H1 (cell line): ENCODE data around the gene ZSCAN22. TPM values are rescaled to one million over a fixed set of nuclear protein-coding genes. Genes with fewer than 3 reads are reported as not detected.

Experiments used
- CTCF ChIA-PET: fragments of 300-600 bp; sonication (Branson Sonifier 250); formaldehyde crosslinking; loops from one replicate; lab custom pipeline; 2021; ENCODE audit not compliant: partially characterized antibody; lab: Charles Lee
- POLR2A ChIA-PET: fragments of 300-600 bp; sonication (Branson Sonifier 250); formaldehyde crosslinking; loops from one replicate; lab custom pipeline; 2021; ENCODE audit warnings: inconsistent platforms; ENCODE audit not compliant: partially characterized antibody; lab: Charles Lee
- DNase-seq, 2 experiments: peaks; one replicate each; pipeline versions ENCODE4 v3.0.0 to v3.0.0-alpha.2; 2010 to 2022; ENCODE audit warnings: low spot score in 2 of 2, low read depth in 1 of 2, mixed read lengths in 1 of 2
- FAIRE-seq: peaks from 2 replicates; lab custom pipeline; 2011; peaks lifted over from hg19 to GRCh38; lab: Jason Lieb, UNC
- H2AFZ ChIP-seq: 2 replicates; pipeline ENCODE4 v1.8.1; 2012; ENCODE audit warnings: low read length, inconsistent platforms
- H2AK5ac ChIP-seq: 2 replicates; pipeline ENCODE4 v1.6.1; 2013; ENCODE audit warnings: low read depth, low read length
- H2BK120ac ChIP-seq: replicated peaks from 2 replicates; pipeline ENCODE3; 2013; ENCODE audit warnings: low read depth, low read length, inconsistent platforms
- H2BK12ac ChIP-seq: 2 replicates; pipeline ENCODE4 v1.6.1; 2013; ENCODE audit warnings: low read depth, low read length
- H2BK15ac ChIP-seq: 2 replicates; pipeline ENCODE4 v1.6.1; 2013; ENCODE audit warnings: low read length
- H2BK20ac ChIP-seq: 2 replicates; pipeline ENCODE4 v1.6.1; 2013; ENCODE audit warnings: low read length
- H2BK5ac ChIP-seq: 2 replicates; pipeline ENCODE4 v1.6.1; 2013; ENCODE audit warnings: low read depth, low read length
- H3K14ac ChIP-seq: 2 replicates; pipeline ENCODE4 v1.6.1; 2013; ENCODE audit warnings: inconsistent platforms; ENCODE audit not compliant: insufficient read length
- H3K18ac ChIP-seq: 2 replicates; pipeline ENCODE4 v1.6.1; 2013; ENCODE audit warnings: low read length; ENCODE audit errors: extremely low read depth
- H3K23ac ChIP-seq: 2 replicates; pipeline ENCODE4 v1.6.1; 2013; ENCODE audit warnings: inconsistent platforms; ENCODE audit not compliant: insufficient read length
- H3K23me2 ChIP-seq: 2 replicates; pipeline ENCODE4 v1.6.1; 2013; ENCODE audit warnings: low read depth, low read length
- H3K27ac ChIP-seq: 2 replicates; pipeline ENCODE4 v1.6.1; 2011; ENCODE audit warnings: low read depth, low read length, inconsistent platforms
- H3K27me3 ChIP-seq, 4 experiments: replicated peaks in 1 of 4; 1 replicate in 1 of 4; 2 replicates in 3 of 4; pipeline versions ENCODE4 v1.6.1 to v1.8.1; 2011 to 2013; ENCODE audit warnings: low read length in 3 of 4, mild to moderate bottlenecking in 3 of 4, inconsistent platforms in 2 of 4, mixed read lengths in 2 of 4, moderate library complexity in 1 of 4; ENCODE audit not compliant: control insufficient read depth in 3 of 4, insufficient read depth in 3 of 4; ENCODE audit errors: extremely low read depth in 1 of 4
- H3K36me3 ChIP-seq, 4 experiments: 2 replicates each; pipeline versions ENCODE4 v1.6.1 to v1.8.1; 2011 to 2013; ENCODE audit warnings: mild to moderate bottlenecking in 4 of 4, low read length in 3 of 4, moderate library complexity in 2 of 4, control low read depth in 1 of 4, inconsistent platforms in 1 of 4; ENCODE audit not compliant: insufficient read depth in 4 of 4, control insufficient read depth in 2 of 4
- H3K4ac ChIP-seq: replicated peaks from 2 replicates; pipeline ENCODE3; 2013; ENCODE audit warnings: low read length, low read depth, mixed read lengths, inconsistent platforms; ENCODE audit not compliant: insufficient read length
- H3K4me1 ChIP-seq, 4 experiments: replicated peaks in 1 of 4; 1 replicate in 1 of 4; 2 replicates in 3 of 4; pipeline versions ENCODE4 v1.6.1 to v1.8.1; 2011 to 2013; ENCODE audit warnings: low read length in 3 of 4, inconsistent platforms in 2 of 4, mixed read lengths in 1 of 4; ENCODE audit not compliant: insufficient read depth in 4 of 4, control insufficient read depth in 3 of 4
- H3K4me2 ChIP-seq, 2 experiments: 2 replicates each; pipeline versions ENCODE4 v1.6.1 to v1.8.1; 2011 to 2013; ENCODE audit warnings: low read depth in 2 of 2, low read length in 2 of 2, control low read depth in 1 of 2, inconsistent platforms in 1 of 2, mild to moderate bottlenecking in 1 of 2; ENCODE audit not compliant: insufficient read depth in 1 of 2
- H3K4me3 ChIP-seq, 4 experiments: fragments of 200-600, 300-600 bp in 1 of 4; sonication (generic), shearing (Covaris generic), sonication (Bioruptor Twin) in 1 of 4; 2 replicates each; pipeline versions ENCODE4 v1.5.1 to v1.8.1; 2011 to 2016; ENCODE audit warnings: low read length in 4 of 4, low read depth in 3 of 4, control low read depth in 2 of 4, inconsistent platforms in 2 of 4, mild to moderate bottlenecking in 2 of 4, mixed read lengths in 1 of 4, moderate library complexity in 1 of 4; ENCODE audit not compliant: insufficient read depth in 2 of 4; ENCODE audit errors: extremely low read depth in 1 of 4
- H3K56ac ChIP-seq: replicated peaks from 2 replicates; pipeline ENCODE3; 2013; ENCODE audit warnings: low read depth, mild to moderate bottlenecking, mixed read lengths, low read length, inconsistent platforms; ENCODE audit not compliant: insufficient read length
- H3K79me1 ChIP-seq: 2 replicates; pipeline ENCODE4 v1.6.1; 2013; ENCODE audit warnings: low read depth, low read length, control low read depth
- H3K79me2 ChIP-seq, 2 experiments: 2 replicates each; pipeline versions ENCODE4 v1.6.1 to v1.8.1; 2012 to 2013; ENCODE audit warnings: low read length in 2 of 2, mild to moderate bottlenecking in 2 of 2, inconsistent platforms in 1 of 2; ENCODE audit not compliant: insufficient read depth in 2 of 2, control insufficient read depth in 1 of 2
- H3K9ac ChIP-seq, 4 experiments: replicated peaks in 1 of 4; 1 replicate in 1 of 4; 2 replicates in 3 of 4; pipeline versions ENCODE4 v1.6.1 to v1.8.1; 2011 to 2013; ENCODE audit warnings: low read depth in 3 of 4, low read length in 3 of 4, control low read depth in 2 of 4, mild to moderate bottlenecking in 2 of 4, moderate library complexity in 2 of 4, inconsistent platforms in 1 of 4; ENCODE audit errors: extremely low read depth in 1 of 4
- H3K9me3 ChIP-seq, 2 experiments: 2 replicates each; pipeline versions ENCODE4 v1.6.1 to v1.8.1; 2012 to 2013; ENCODE audit warnings: mild to moderate bottlenecking in 2 of 2, moderate library complexity in 2 of 2, control low read depth in 1 of 2, inconsistent platforms in 1 of 2, low read depth in 1 of 2, low read length in 1 of 2, mixed read lengths in 1 of 2; ENCODE audit not compliant: insufficient read depth in 2 of 2
- H4K20me1 ChIP-seq, 2 experiments: replicated peaks in 1 of 2; 2 replicates each; pipeline versions ENCODE3 to v1.8.1; 2011 to 2013; ENCODE audit warnings: inconsistent platforms in 2 of 2, low read length in 2 of 2, mild to moderate bottlenecking in 1 of 2; ENCODE audit not compliant: insufficient read depth in 2 of 2, control insufficient read depth in 1 of 2
- H4K5ac ChIP-seq: 2 replicates; pipeline ENCODE4 v1.6.1; 2013; ENCODE audit warnings: low read length, low read depth, mixed read lengths, inconsistent platforms; ENCODE audit not compliant: insufficient read length
- H4K8ac ChIP-seq: 2 replicates; pipeline ENCODE4 v1.8.0; 2013; ENCODE audit warnings: mild to moderate bottlenecking, moderate library complexity, low read length, inconsistent platforms; ENCODE audit not compliant: insufficient read depth; ENCODE audit errors: extremely low read depth
- H4K91ac ChIP-seq: replicated peaks from 2 replicates; pipeline ENCODE3; 2013; ENCODE audit warnings: low read length, mixed read lengths, inconsistent platforms; ENCODE audit not compliant: insufficient read length
- CHD2 ChIP-seq: IDR thresholded peaks from 2 replicates; pipeline ENCODE4 v1.6.1; 2012; ENCODE audit warnings: low read length, improper control_type of control experiment
- EP300 ChIP-seq, 2 experiments: IDR thresholded peaks; 1 replicate in 1 of 2; 2 replicates in 1 of 2; pipeline ENCODE4 v1.6.1; 2011 to 2012; ENCODE audit warnings: low read depth in 2 of 2, low read length in 2 of 2, mild to moderate bottlenecking in 2 of 2, borderline replicate concordance in 1 of 2, inconsistent platforms in 1 of 2, moderate library complexity in 1 of 2
- HDAC2 ChIP-seq, 2 experiments: fragments of 300-600 bp in 1 of 2; sonication (generic) in 1 of 2; IDR thresholded peaks; 2 replicates each; pipeline ENCODE4 v1.6.1; 2011 to 2012; ENCODE audit warnings: low read depth in 2 of 2, low read length in 2 of 2, mild to moderate bottlenecking in 2 of 2, moderate library complexity in 2 of 2, borderline replicate concordance in 1 of 2, inconsistent platforms in 1 of 2
- HDAC6 ChIP-seq: IDR thresholded peaks from one replicate; pipeline ENCODE4 v1.7.1; 2012; ENCODE audit warnings: low read depth, mild to moderate bottlenecking, inconsistent platforms, low read length, moderate library complexity
- POU5F1 ChIP-seq: IDR thresholded peaks from 2 replicates; pipeline ENCODE4 v1.6.1; 2011; ENCODE audit warnings: low read depth, mild to moderate bottlenecking, low read length, moderate library complexity
- RNF2 ChIP-seq: fragments of 200-900, 300-1000 bp; sonication (generic); IDR thresholded peaks from 2 replicates; pipeline ENCODE4 v1.7.1; 2016; ENCODE audit warnings: borderline replicate concordance, low read depth, mild to moderate bottlenecking, antibody characterized with exemption, low read length; ENCODE audit not compliant: poor library complexity, severe bottlenecking; ENCODE audit errors: missing control alignments
- SP2 ChIP-seq: IDR thresholded peaks from 2 replicates; pipeline ENCODE4 v1.6.1; 2012; ENCODE audit warnings: mild to moderate bottlenecking, low read length, inconsistent platforms
- TAF7 ChIP-seq: optimal IDR thresholded peaks from 2 replicates; pipeline ENCODE3; 2011; ENCODE audit warnings: low read depth, mild to moderate bottlenecking, inconsistent platforms, low read length, moderate library complexity, borderline replicate concordance
- WGBS, 2 experiments: shearing (Covaris generic) in 1 of 2; methylation state at CpG; one replicate each; pipeline versions ENCODE4 v1.1.6 to v1.1.7; 2013 to 2015; ENCODE audit warnings: low lambda C conversion rate in 2 of 2, mixed read lengths in 2 of 2, inconsistent platforms in 1 of 2, low coverage in 1 of 2, missing lambda C conversion rate in 1 of 2; ENCODE audit not compliant: insufficient replicate concordance in 2 of 2, insufficient coverage in 1 of 2, insufficient read length in 1 of 2; ENCODE audit errors: extremely low coverage in 1 of 2, missing lambda C conversion rate in 1 of 2; 5-methylcytosine and 5-hydroxymethylcytosine counted together
- polyA plus RNA-seq, 7 experiments: library from polyadenylated mRNA; depleted of rRNA in 3 of 7; stranded (reverse) in 5 of 7; unstranded in 2 of 7; fragments of >200 nt in 5 of 7; fragments of 200-250 nt in 2 of 7; gene quantifications; 1 replicate in 5 of 7; 2 replicates in 1 of 7; 4 replicates in 1 of 7; pipeline versions ENCODE4 v1.2.1 to v1.2.3, GENCODE V29; 2011 to 2013; ENCODE audit warnings: missing spikeins in 2 of 7, mixed read lengths in 2 of 7
- total RNA-seq: library from RNA; stranded (reverse); fragmentation: NEBNext Ultra II Directional; extraction: Animal tissue kit (Norgen Biotek cat#: 25700); gene quantifications from 2 replicates; pipeline ENCODE4 v1.2.1, GENCODE V29; 2021

ZSCAN22 gene
- total and polyA plus RNA-seq, 2 of the 8 experiments (the other 6 are each of a cell fraction or from before 2014, with no cell fraction given): 3.2 to 3.3 TPM

GRCh38 chr19:58284199-58284598 lies 42.6 kb upstream of the ZSCAN22 start:
- Histone ChIP-seq H4K20me1 (peaks cover 9 to 30% of the 10 kb centered on the region in 2 experiments), H2BK12ac (no peak overlapping the region), H3K4me2 (no peak overlapping the region), H4K8ac (no peak overlapping the region), H3K79me1 (peaks cover 16% of the 10 kb centered on the region), H3K4me3 (no peak overlapping the region), H2BK20ac (no peak overlapping the region), H3K23ac (no peak overlapping the region), H3K27ac (no peak overlapping the region), H3K79me2 (peaks cover 27 to 63% of the 10 kb centered on the region in 2 experiments), H3K27me3 (no peaks in the 10 kb centered on the region), H2BK5ac (no peak overlapping the region), H3K4ac (no peak overlapping the region), H4K91ac (no peak overlapping the region), H3K14ac (no peak overlapping the region), H3K23me2 (peaks cover 2% of the 10 kb centered on the region; the same call in 1 of the 2 replicates), H2AK5ac (no peak overlapping the region), H3K18ac (no peak overlapping the region), H3K9me3 (no peaks in the 10 kb centered on the region), H2AFZ (no peak overlapping the region), H2BK15ac (no peak overlapping the region), H3K4me1 (peaks cover 4 to 9% (median 6%) of the 10 kb centered on the region in 4 experiments; a peak in 6 of 7 replicates), H4K5ac (no peak overlapping the region), H2BK120ac (no peak overlapping the region), H3K56ac (no peak overlapping the region), H3K36me3 (peaks cover 18 to 49% (median 37%) of the 10 kb centered on the region in 4 experiments), H3K9ac (no peak overlapping the region; a peak in 1 of 7 replicates)
- ChIA-PET CTCF (no interaction called here), POLR2A (interaction anchor here (1.0 to 1.8 kb wide), 6 partner anchors 11 to 259 kb away, joined by 3 to 5 read pairs (median 4); partner anchors contain the start of genes TRIM28 and ZNF544)
- 88% methylated on average over 7 of the region's 7 CpGs; no CpG with 5 or more reads in 1 of the 2 experiments for WGBS, 2 experiments
- no peak for DNase-seq
- TF ChIP-seq CHD2 (no peak), RNF2 (no peak), EP300 (IDR thresholded peaks at IDR 0.05; ENCODE audit: borderline replicate concordance in 1 of 2, low read depth in 2 of 2, low read length in 2 of 2) (no peak), HDAC6 (no peak), HDAC2 (IDR thresholded peaks at IDR 0.05; ENCODE audit: borderline replicate concordance in 1 of 2, low read depth in 2 of 2, low read length in 2 of 2) (no peak), SP2 (no peak), TAF7 (no peak), POU5F1 (no peak)
- FAIRE-seq: no peak
